HepG2 (cell line): Measurements from ENCODE around the gene PRADC1. TPM values are rescaled to one million over a fixed set of nuclear protein-coding genes. Genes with fewer than 3 reads are reported as not detected.

ENCODE experiments used
- AGO1 ChIP-seq: fragments of 200-400 bp; formaldehyde crosslinking; IDR thresholded peaks from 2 replicates; pipeline ENCODE4 v1.6.1; 2017; ENCODE audit warnings: mild to moderate bottlenecking, low read depth, low read length, moderate library complexity; ENCODE audit not compliant: poor library complexity, severe bottlenecking
- CSRNP1 ChIP-seq: sonication (generic); formaldehyde crosslinking; IDR thresholded peaks from 2 replicates; pipeline ENCODE4 v1.8.1; 2023; ENCODE audit warnings: mild to moderate bottlenecking, missing genetic modification reagents
- DRAP1 ChIP-seq: IDR thresholded peaks from 2 replicates; pipeline ENCODE4 v1.6.1; 2016; ENCODE audit warnings: missing genetic modification reagents, missing compliant biosample characterization
- EP300 ChIP-seq, 3 experiments: sonication (generic) in 1 of 3; formaldehyde crosslinking in 1 of 3; IDR thresholded peaks; 2 replicates each; pipeline versions ENCODE4 v1.5.1 to v1.6.1; 2011 to 2020; ENCODE audit warnings: low read depth in 2 of 3, low read length in 2 of 3, borderline replicate concordance in 1 of 3, improper control_type of control experiment in 1 of 3, mild to moderate bottlenecking in 1 of 3, missing genetic modification reagents in 1 of 3, moderate library complexity in 1 of 3
- ERF ChIP-seq: IDR thresholded peaks from 2 replicates; pipeline ENCODE4 v1.6.1; 2018; ENCODE audit warnings: missing biosample characterization, missing genetic modification reagents
- GLMP ChIP-seq: sonication (generic); formaldehyde crosslinking; IDR thresholded peaks from 2 replicates; pipeline ENCODE4 v1.9.0; 2021; ENCODE audit warnings: missing genetic modification reagents, mild to moderate bottlenecking, borderline replicate concordance
- HNRNPL ChIP-seq: fragments of 200-400 bp; formaldehyde crosslinking; IDR thresholded peaks from 2 replicates; pipeline ENCODE4 v1.6.1; 2017; ENCODE audit warnings: mild to moderate bottlenecking, low read depth, low read length
- MLLT10 ChIP-seq: sonication (generic); formaldehyde crosslinking; IDR thresholded peaks from 2 replicates; pipeline ENCODE4 v1.4.0; 2020; ENCODE audit warnings: missing genetic modification reagents
- MZF1 ChIP-seq: sonication (generic); formaldehyde crosslinking; IDR thresholded peaks from 2 replicates; pipeline ENCODE4 v1.8.1; 2023; ENCODE audit warnings: mild to moderate bottlenecking, missing genetic modification reagents, borderline replicate concordance
- PAXIP1 ChIP-seq: sonication (generic); formaldehyde crosslinking; conservative IDR thresholded peaks from 2 replicates; pipeline ENCODE4 v1.4.0; 2020; ENCODE audit warnings: mild to moderate bottlenecking, missing genetic modification reagents, moderate library complexity
- RFX5 ChIP-seq: IDR thresholded peaks from 2 replicates; pipeline ENCODE4 v1.6.1; 2011; ENCODE audit warnings: low read depth, low read length, improper control_type of control experiment
- SMARCC2 ChIP-seq: fragments of 450-650 bp; IDR thresholded peaks from 2 replicates; pipeline ENCODE4 v1.6.1; 2017; ENCODE audit warnings: antibody characterized with exemption, mild to moderate bottlenecking
- ZFP36L1 ChIP-seq: sonication (generic); formaldehyde crosslinking; IDR thresholded peaks from 2 replicates; pipeline ENCODE4 v1.8.0; 2022; ENCODE audit warnings: mild to moderate bottlenecking, missing genetic modification reagents, moderate library complexity
- ZNF10 ChIP-seq: sonication (generic); formaldehyde crosslinking; IDR thresholded peaks from 2 replicates; pipeline ENCODE4 v1.4.0; 2020; ENCODE audit warnings: mild to moderate bottlenecking, low read depth, missing genetic modification reagents, borderline replicate concordance
- ZNF136 ChIP-seq: sonication (generic); formaldehyde crosslinking; IDR thresholded peaks from 2 replicates; pipeline ENCODE4 v1.8.1; 2022; ENCODE audit warnings: low read depth, mild to moderate bottlenecking, moderate library complexity, missing genetic modification reagents
- ZNF263 ChIP-seq: sonication (generic); formaldehyde crosslinking; IDR thresholded peaks from 2 replicates; pipeline ENCODE4 v1.4.0; 2020; ENCODE audit warnings: missing genetic modification reagents
- ZNF292 ChIP-seq: sonication (generic); formaldehyde crosslinking; IDR thresholded peaks from 2 replicates; pipeline ENCODE4 v1.8.1; 2022; ENCODE audit warnings: mild to moderate bottlenecking, low read depth, missing genetic modification reagents, borderline replicate concordance
- ZNF567 ChIP-seq: sonication (generic); formaldehyde crosslinking; IDR thresholded peaks from 2 replicates; pipeline ENCODE4 v1.8.1; 2023; ENCODE audit warnings: mild to moderate bottlenecking, missing genetic modification reagents, borderline replicate concordance
- ZNF580 ChIP-seq: IDR thresholded peaks from 2 replicates; pipeline ENCODE4 v1.6.1; 2016; ENCODE audit warnings: low read depth, borderline replicate concordance
- ZNF75D ChIP-seq: sonication (generic); formaldehyde crosslinking; IDR thresholded peaks from 2 replicates; pipeline ENCODE4 v1.8.1; 2023; ENCODE audit warnings: missing genetic modification reagents, mild to moderate bottlenecking, borderline replicate concordance
- ZNF790 ChIP-seq: sonication (generic); formaldehyde crosslinking; IDR thresholded peaks from 2 replicates; pipeline ENCODE4 v1.8.0; 2022; ENCODE audit warnings: missing genetic modification reagents, mild to moderate bottlenecking, borderline replicate concordance
- polyA plus RNA-seq, 8 experiments: library from polyadenylated mRNA; depleted of rRNA in 3 of 8; stranded (reverse) in 7 of 8; unstranded in 1 of 8; fragments of >200 nt; fragmentation: Illumina TruSeq in 4 of 8; extraction: Trizol in 4 of 8; gene quantifications; 2 replicates each; pipeline versions ENCODE4 v1.2.1 to v1.2.3, GENCODE V29; 2011 to 2016; ENCODE audit warnings: low read depth in 4 of 8, missing spikeins in 1 of 8, mixed read lengths in 1 of 8; ENCODE audit not compliant: insufficient read depth in 1 of 8
- total RNA-seq, 5 experiments: library from RNA; depleted of rRNA; stranded (reverse); fragments of >200 nt; fragmentation: Illumina TruSeq; extraction: Trizol; gene quantifications; 2 replicates each; pipeline ENCODE4 v1.2.3, GENCODE V29; 2016; ENCODE audit warnings: low read depth in 1 of 5

PRADC1 gene
- total and polyA plus RNA-seq, 2 of the 13 experiments (the other 11 are each of a cell fraction or from before 2014, with no cell fraction given): 12.1 to 37.2 TPM

- TF ChIP-seq ZNF292 (CRISPR knock-in tag) (no peak), ZFP36L1 (CRISPR knock-in tag) (peak; percentile 97), CSRNP1 (CRISPR knock-in tag) (0 out of 2 replicates have a peak, but pooled peaks have one; percentile 3), MLLT10 (CRISPR knock-in tag) (no peak), EP300 (IDR thresholded peaks at IDR 0.05; ENCODE audit: low read depth in 2 of 2, low read length in 2 of 2) (peak in 1 of 2 experiments; percentile 42; a peak in 1 of 4 replicates), EP300 (CRISPR knock-in tag; IDR thresholded peaks at IDR 0.05; ENCODE audit: borderline replicate concordance) (peak; percentile 63), AGO1 (peak; percentile 85), DRAP1 (peak; percentile 89), MZF1 (CRISPR knock-in tag) (no peak), ZNF136 (CRISPR knock-in tag) (no peak), ZNF580 (CRISPR knock-in tag) (peak; percentile 89; the same call in 1 of the 2 replicates), HNRNPL (no peak), ZNF263 (peak; percentile 96), SMARCC2 (no peak), ZNF567 (CRISPR knock-in tag) (0 out of 2 replicates have a peak, but pooled peaks have one; percentile 25), ZNF75D (CRISPR knock-in tag) (peak; percentile 69; the same call in 1 of the 2 replicates), ERF (CRISPR knock-in tag) (peak; percentile 79), RFX5 (peak; percentile 60; the same call in 1 of the 2 replicates), ZNF790 (CRISPR knock-in tag) (peak; percentile 96), GLMP (CRISPR knock-in tag) (0 out of 2 replicates have a peak, but pooled peaks have one; percentile 6), ZNF10 (no peak), PAXIP1 (peak; percentile 64)
Measured at GRCh38 chr2:73233154-73233931, at the start of gene PRADC1 (continued).
